Upper lobe of left lung (tissue), 4 donors: ENCODE data around the gene SBF2.

Source experiments
- CTCF ChIP-seq, 6 experiments: fragments of 450-650 bp in 4 of 6; fragments of 200-600 bp in 2 of 6; sonication (generic) in 2 of 6; IDR thresholded peaks; one replicate each; pipeline ENCODE4 v1.5.1; 2016 to 2019; ENCODE audit warnings: antibody characterized with exemption in 6 of 6
- EP300 ChIP-seq, 4 donors: sonication (generic); formaldehyde crosslinking; IDR thresholded peaks; one replicate each; pipeline ENCODE4 v1.5.1; 2017; ENCODE audit warnings: antibody characterized with exemption in 4 of 4, control low read depth in 2 of 4
- POLR2A ChIP-seq, 4 donors: fragments of 450-650 bp; IDR thresholded peaks; one replicate each; pipeline ENCODE4 v1.5.1; 2016 to 2017; ENCODE audit warnings: antibody characterized with exemption in 4 of 4, mild to moderate bottlenecking in 2 of 4

GRCh38 chr11:10293423-10294289, at the start of gene SBF2:
- TF ChIP-seq CTCF (IDR thresholded peaks at IDR 0.05) (peak in 1 of 6 experiments; percentile 6), EP300 (IDR thresholded peaks at IDR 0.05) (peak in 3 of 4 donors; percentile 72 to 84 (median 80)), POLR2A (IDR thresholded peaks at IDR 0.05) (peak in 3 of 4 donors; percentile 77 to 87 (median 77))
